Epithelial cell of proximal tubule (primary cell): ENCODE data around the gene ARHGAP42. TPM values are rescaled to one million over a fixed set of nuclear protein-coding genes. Genes with fewer than 3 reads are reported as not detected.

Experiments used
- DNase-seq: peaks from one replicate; pipeline ENCODE4 v3.0.0-alpha.2; 2011; ENCODE audit warnings: low read depth
- H3K4me3 ChIP-seq: 2 replicates; pipeline ENCODE4 v1.5.1; 2011; ENCODE audit warnings: low read depth, mild to moderate bottlenecking, low read length
- CTCF ChIP-seq: conservative IDR thresholded peaks from 2 replicates; pipeline ENCODE4 v1.5.1; 2012; ENCODE audit warnings: low read depth, mild to moderate bottlenecking, low read length
- total RNA-seq: library from RNA; depleted of rRNA; stranded (reverse); fragments of >200 nt; gene quantifications from 2 replicates; pipeline ENCODE4 v1.2.3, GENCODE V29; 2015

The ARHGAP42 gene
- total RNA-seq, 1 donor from 2014 or later, result 8.0 TPM

- no peak overlapping the region for H3K4me3 ChIP-seq
- TF ChIP-seq CTCF, result no peak
- no peak for DNase-seq
Observed at GRCh38 chr11:100806296-100806695, 119.2 kb downstream of the ARHGAP42 start.

GRCh38 chr11:100808904-100809491, 121.9 kb downstream of the ARHGAP42 start:
- no peak overlapping the region for H3K4me3 ChIP-seq
- no peak for DNase-seq
- TF ChIP-seq CTCF, result no peak

- no peak for TF ChIP-seq CTCF
- H3K4me3 ChIP-seq, result no peak overlapping the region
- DNase-seq, result no peak
Observed at GRCh38 chr11:100810146-100810545, 123.1 kb downstream of the ARHGAP42 start.

- no peak for TF ChIP-seq CTCF
- no peak for DNase-seq
- H3K4me3 ChIP-seq, result no peak overlapping the region
Observed at GRCh38 chr11:100810666-100811065, 123.6 kb downstream of the ARHGAP42 start.

- no peak for TF ChIP-seq CTCF
- no peak overlapping the region for H3K4me3 ChIP-seq
- DNase-seq, result no peak
Observed at GRCh38 chr11:100812517-100812916, 125.4 kb downstream of the ARHGAP42 start.

- H3K4me3 ChIP-seq, result no peak overlapping the region
- TF ChIP-seq CTCF, result no peak
- no peak for DNase-seq
Observed at GRCh38 chr11:100815787-100816330, 128.8 kb downstream of the ARHGAP42 start.

GRCh38 chr11:100816823-100817222, 129.7 kb downstream of the ARHGAP42 start:
- no peak for TF ChIP-seq CTCF
- DNase-seq, result no peak
- no peak overlapping the region for H3K4me3 ChIP-seq
